Uterus (tissue), 4 donors: Measurements from ENCODE around the gene SEC22C. TPM values are rescaled to one million over a fixed set of nuclear protein-coding genes. Genes with fewer than 3 reads are reported as not detected.

Experiments
- DNase-seq, 2 donors: peaks; one replicate each; pipeline ENCODE4 v3.0.0-alpha.2; 2019 to 2020
- H3K27ac ChIP-seq, 2 donors: fragments of 200-600 bp; sonication (generic); 1 replicate in 1 of 2; 2 replicates in 1 of 2; pipeline ENCODE4 v1.5.1; 2016 to 2018
- H3K27me3 ChIP-seq, 2 donors: fragments of 200-600 bp; sonication (generic); one replicate each; pipeline ENCODE4 v1.5.1; 2018 to 2019; ENCODE audit warnings: control low read depth in 1 of 2
- H3K36me3 ChIP-seq, 2 donors: fragments of 200-600 bp; sonication (generic); one replicate each; pipeline ENCODE4 v1.5.1; 2019; ENCODE audit warnings: control low read depth in 1 of 2
- H3K4me1 ChIP-seq, 2 donors: fragments of 200-600 bp; sonication (generic); one replicate each; pipeline ENCODE4 v1.5.1; 2018 to 2019; ENCODE audit warnings: control low read depth in 1 of 2
- H3K4me3 ChIP-seq, 2 donors: fragments of 200-600 bp; sonication (generic); 1 replicate in 1 of 2; 2 replicates in 1 of 2; pipeline ENCODE4 v1.5.1; 2018 to 2019; ENCODE audit warnings: mild to moderate bottlenecking in 1 of 2
- H3K9me3 ChIP-seq, 2 donors: fragments of 200-600 bp; sonication (generic); one replicate each; pipeline ENCODE4 v1.5.1; 2019; ENCODE audit warnings: control low read depth in 1 of 2
- POLR2A ChIP-seq, 2 donors: fragments of 450-650 bp; IDR thresholded peaks; one replicate each; pipeline ENCODE4 v1.6.1; 2016; ENCODE audit warnings: antibody characterized with exemption in 2 of 2, mild to moderate bottlenecking in 1 of 2, moderate library complexity in 1 of 2
- intact Hi-C: fragments of 100-400 bp; cut with DNase I; formaldehyde crosslinking; loops from one replicate; pipeline ENCODE4 v1.15.1; 2023; ENCODE audit warnings: low total_unique reads
- total RNA-seq, 4 donors: library from RNA; depleted of rRNA in 3 of 4; stranded (reverse); fragments of >200 nt in 3 of 4; gene quantifications; one replicate each; pipeline versions ENCODE4 v1.1.0 to v1.2.4, GENCODE V29; 2014 to 2023
- TF ChIP-seq, protein P1 (sequence below), 4 experiments: fragments of 200-600 bp in 2 of 4; fragments of 450-650 bp in 2 of 4; sonication (generic) in 2 of 4; IDR thresholded peaks; one replicate each; pipeline ENCODE4 v1.5.1; 2016 to 2019; ENCODE audit warnings: antibody characterized with exemption in 4 of 4, mild to moderate bottlenecking in 2 of 4, moderate library complexity in 1 of 4
- donor health status: DM: yes; HTN: yes; CAD: no.

Gene SEC22C
- total RNA-seq, 4 donors from 2014 or later: 49.7 to 82.6 (median 66.0) TPM

DNA sequence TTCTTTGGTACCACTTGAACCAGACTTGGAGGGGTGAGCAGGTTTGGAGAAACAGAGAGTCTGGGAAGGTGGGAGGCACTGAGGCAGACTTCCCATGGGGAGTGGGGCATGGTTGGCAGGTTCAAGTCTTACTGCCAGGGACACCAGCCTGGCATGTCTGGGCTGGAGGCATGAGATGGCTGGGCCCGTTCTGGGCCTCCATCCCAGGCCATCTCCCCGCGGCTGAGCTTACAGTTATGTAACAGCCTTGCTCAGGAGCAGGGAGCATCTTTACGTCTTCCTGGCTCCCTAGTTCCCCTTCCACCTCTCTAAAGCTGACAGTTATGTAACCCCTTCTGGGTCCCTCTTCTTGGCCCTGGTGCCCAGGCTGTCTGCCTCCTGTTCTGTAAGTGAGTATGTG lies 66.9 kb downstream of the SEC22C start:
- intact Hi-C loops: no loop called here
- Histone ChIP-seq H3K36me3 (no peaks in the 10 kb centered on the region), H3K9me3 (no peaks in the 10 kb centered on the region), H3K27ac (no peak overlapping the region), H3K4me1 (no peaks in the 10 kb centered on the region), H3K27me3 (no peaks in the 10 kb centered on the region), H3K4me3 (no peak overlapping the region)
- DNase-seq: no peak
- TF ChIP-seq, protein P1, sequence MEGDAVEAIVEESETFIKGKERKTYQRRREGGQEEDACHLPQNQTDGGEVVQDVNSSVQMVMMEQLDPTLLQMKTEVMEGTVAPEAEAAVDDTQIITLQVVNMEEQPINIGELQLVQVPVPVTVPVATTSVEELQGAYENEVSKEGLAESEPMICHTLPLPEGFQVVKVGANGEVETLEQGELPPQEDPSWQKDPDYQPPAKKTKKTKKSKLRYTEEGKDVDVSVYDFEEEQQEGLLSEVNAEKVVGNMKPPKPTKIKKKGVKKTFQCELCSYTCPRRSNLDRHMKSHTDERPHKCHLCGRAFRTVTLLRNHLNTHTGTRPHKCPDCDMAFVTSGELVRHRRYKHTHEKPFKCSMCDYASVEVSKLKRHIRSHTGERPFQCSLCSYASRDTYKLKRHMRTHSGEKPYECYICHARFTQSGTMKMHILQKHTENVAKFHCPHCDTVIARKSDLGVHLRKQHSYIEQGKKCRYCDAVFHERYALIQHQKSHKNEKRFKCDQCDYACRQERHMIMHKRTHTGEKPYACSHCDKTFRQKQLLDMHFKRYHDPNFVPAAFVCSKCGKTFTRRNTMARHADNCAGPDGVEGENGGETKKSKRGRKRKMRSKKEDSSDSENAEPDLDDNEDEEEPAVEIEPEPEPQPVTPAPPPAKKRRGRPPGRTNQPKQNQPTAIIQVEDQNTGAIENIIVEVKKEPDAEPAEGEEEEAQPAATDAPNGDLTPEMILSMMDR (IDR thresholded peaks at IDR 0.05): no peak
- no peak for TF ChIP-seq POLR2A (IDR thresholded peaks at IDR 0.05)

DNA sequence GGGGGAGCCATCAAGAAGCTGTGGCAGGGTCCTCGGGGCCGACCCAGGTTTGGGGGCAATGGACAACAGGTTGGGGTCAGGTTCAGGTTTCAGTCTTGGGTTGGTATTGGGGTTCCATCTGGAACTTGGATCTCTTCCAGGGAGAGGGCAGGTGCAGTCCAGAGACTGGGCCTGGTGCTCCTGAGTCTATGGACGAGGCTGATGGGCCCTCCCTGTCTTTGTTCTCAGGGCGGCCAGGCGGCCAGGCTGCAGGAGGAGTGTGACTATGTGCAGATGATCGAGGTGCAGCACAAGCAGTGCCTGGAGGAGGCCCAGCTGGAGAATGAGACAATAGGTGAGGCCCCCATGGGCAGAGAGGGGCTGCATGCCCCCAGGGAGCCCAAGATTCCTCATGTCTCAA lies 68.2 kb downstream of the SEC22C start:
- H3K4me1 ChIP-seq: no peaks in the 10 kb centered on the region
- no peak overlapping the region for H3K4me3 ChIP-seq
- TF ChIP-seq, protein P1 (IDR thresholded peaks at IDR 0.05): no peak
- no peak for TF ChIP-seq POLR2A (IDR thresholded peaks at IDR 0.05)
- H3K9me3 ChIP-seq: no peaks in the 10 kb centered on the region
- H3K27me3 ChIP-seq: no peaks in the 10 kb centered on the region
- no peak overlapping the region for H3K27ac ChIP-seq
- H3K36me3 ChIP-seq: no peaks in the 10 kb centered on the region
- intact Hi-C loops: no loop called here
- no peak for DNase-seq

DNA sequence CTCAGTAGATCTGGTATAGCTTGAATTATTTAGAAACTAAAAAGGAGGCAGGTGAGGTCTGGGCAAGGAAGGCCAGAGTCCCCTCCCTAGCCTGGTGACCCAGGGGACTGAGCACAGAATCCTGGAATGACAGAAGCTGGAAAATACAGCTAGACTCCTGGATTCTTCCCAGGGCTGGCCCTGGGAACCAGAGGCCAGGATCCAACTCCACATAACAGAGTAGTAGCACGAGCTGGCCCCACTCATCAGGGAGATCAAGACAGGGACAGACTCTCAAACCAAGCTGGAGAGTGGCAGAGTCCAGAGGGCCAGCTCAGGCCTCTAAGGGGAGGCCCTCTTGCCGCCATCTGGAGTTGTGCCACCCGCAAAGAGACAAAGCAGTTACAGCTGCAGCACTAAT lies 68.6 kb downstream of the SEC22C start:
- Histone ChIP-seq H3K4me3 (no peak overlapping the region), H3K27me3 (no peaks in the 10 kb centered on the region), H3K27ac (no peak overlapping the region), H3K36me3 (no peaks in the 10 kb centered on the region), H3K9me3 (no peaks in the 10 kb centered on the region), H3K4me1 (no peaks in the 10 kb centered on the region)
- no peak for TF ChIP-seq POLR2A (IDR thresholded peaks at IDR 0.05)
- TF ChIP-seq, protein P1 (IDR thresholded peaks at IDR 0.05): no peak
- intact Hi-C loops: no loop called here
- DNase-seq: no peak

DNA sequence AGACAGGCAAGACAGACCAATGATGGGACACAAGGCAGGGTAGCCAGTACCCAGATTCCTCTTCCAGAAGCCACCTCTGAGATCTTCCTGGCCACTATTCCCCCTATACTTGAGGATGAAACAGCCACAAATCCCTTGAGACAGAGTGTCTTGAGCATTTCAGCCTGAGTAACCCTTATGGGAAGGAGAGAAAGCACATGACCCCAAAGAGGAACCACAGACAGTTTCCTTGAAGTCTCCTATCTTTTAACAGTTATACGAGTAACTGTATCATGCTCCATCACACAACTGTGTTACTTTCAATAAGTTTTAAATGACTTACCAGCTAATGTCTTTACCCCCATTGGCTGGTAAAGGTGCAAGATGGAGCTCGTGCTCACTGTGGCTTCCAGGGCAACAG lies 70.0 kb downstream of the SEC22C start:
- Histone ChIP-seq H3K9me3 (no peaks in the 10 kb centered on the region), H3K27ac (no peak overlapping the region), H3K4me1 (no peaks in the 10 kb centered on the region), H3K27me3 (no peaks in the 10 kb centered on the region), H3K36me3 (no peaks in the 10 kb centered on the region), H3K4me3 (no peak overlapping the region)
- intact Hi-C loops: no loop called here
- no peak for DNase-seq
- TF ChIP-seq POLR2A (IDR thresholded peaks at IDR 0.05): no peak
- TF ChIP-seq, protein P1 (IDR thresholded peaks at IDR 0.05): no peak

DNA sequence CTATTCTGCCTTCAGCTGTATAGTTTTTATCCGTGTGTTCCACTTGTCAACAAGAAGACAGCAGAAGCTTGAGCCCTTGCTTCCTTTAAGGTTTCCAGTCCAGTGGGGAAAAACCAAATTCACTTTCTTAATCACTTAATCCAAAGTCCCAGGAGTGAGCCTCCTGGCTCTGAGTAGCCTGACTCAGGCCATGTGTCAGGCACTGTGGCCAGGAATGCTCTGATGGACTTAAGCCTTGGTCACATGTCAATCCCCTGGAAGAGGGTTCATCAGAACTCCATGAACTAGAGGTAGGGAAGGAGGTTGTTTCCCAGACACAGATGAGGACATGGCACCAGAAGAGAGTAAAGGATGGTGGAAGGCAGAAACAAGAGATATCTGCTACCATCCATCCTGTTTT lies 70.6 kb downstream of the SEC22C start:
- intact Hi-C loops: no loop called here
- DNase-seq: no peak
- Histone ChIP-seq H3K27ac (no peak overlapping the region), H3K36me3 (no peaks in the 10 kb centered on the region), H3K4me1 (no peaks in the 10 kb centered on the region), H3K4me3 (no peak overlapping the region), H3K27me3 (no peaks in the 10 kb centered on the region), H3K9me3 (no peaks in the 10 kb centered on the region)
- no peak for TF ChIP-seq POLR2A (IDR thresholded peaks at IDR 0.05)
- TF ChIP-seq, protein P1 (IDR thresholded peaks at IDR 0.05): no peak
